Sigmoid colon (tissue), 4 donors: ENCODE results near the gene KMT2C.

Source experiments
- CTCF ChIP-seq, 4 experiments: fragments of 450-650 bp in 3 of 4; fragments of 200-600 bp in 1 of 4; IDR thresholded peaks; one replicate each; pipeline ENCODE4 v1.5.1; 2016 to 2019; ENCODE audit warnings: antibody characterized with exemption in 4 of 4, mild to moderate bottlenecking in 3 of 4, moderate library complexity in 2 of 4
- EP300 ChIP-seq, 4 donors: sonication (generic); formaldehyde crosslinking; IDR thresholded peaks; one replicate each; pipeline ENCODE4 v1.6.1; 2017; ENCODE audit warnings: antibody characterized with exemption in 4 of 4
- POLR2A ChIP-seq, 2 donors: fragments of 450-650 bp; IDR thresholded peaks; one replicate each; pipeline ENCODE4 v1.6.1; 2016; ENCODE audit warnings: antibody characterized with exemption in 2 of 2, mild to moderate bottlenecking in 2 of 2, moderate library complexity in 2 of 2
- POLR2AphosphoS5 ChIP-seq, 4 donors: sonication (generic); formaldehyde crosslinking; IDR thresholded peaks; one replicate each; pipeline ENCODE4 v1.6.1; 2017; ENCODE audit warnings: antibody characterized with exemption in 4 of 4

GRCh38 chr7:152341039-152341913, 94.5 kb downstream of the KMT2C start:
- TF ChIP-seq EP300 (IDR thresholded peaks at IDR 0.05) (no peak), CTCF (IDR thresholded peaks at IDR 0.05) (peak in 3 of 4 experiments; percentile 22 to 47 (median 39)), POLR2AphosphoS5 (IDR thresholded peaks at IDR 0.05) (no peak), POLR2A (IDR thresholded peaks at IDR 0.05) (no peak)
